Measurements from ENCODE around the gene KCTD12. TPM values are rescaled to one million over a fixed set of nuclear protein-coding genes. Genes with fewer than 3 reads are reported as not detected.

KCTD12 gene
- total RNA-seq, 3 donors from 2014 or later: 59.7 to 117 (median 65.9) TPM

DNA sequence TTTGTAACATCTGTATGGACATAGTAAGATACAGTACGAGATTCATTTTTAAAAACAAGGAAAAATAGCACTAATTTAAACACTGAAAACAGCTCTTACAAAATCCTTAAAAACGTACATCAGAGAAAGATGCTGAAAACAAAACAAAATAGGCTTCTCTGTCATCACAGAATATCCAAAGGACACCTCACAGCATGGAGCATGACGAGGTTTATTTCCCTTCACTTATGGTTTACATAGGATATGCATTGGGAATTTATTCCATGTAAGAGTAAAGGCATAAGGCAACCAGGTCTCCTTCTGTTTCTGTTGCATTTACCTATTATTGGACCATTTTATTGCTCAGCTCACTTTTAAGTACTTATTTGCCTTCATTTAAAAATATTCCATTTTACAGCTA, 3.0 kb downstream of the KCTD12 start:
- H3K9me3 ChIP-seq: no peaks in the 10 kb centered on the region
- peak overlapping the region; percentile 58 to 88 (median 87) for H3K4me3 ChIP-seq
- H3K4me1 ChIP-seq: peaks cover 0 to 3% of the 10 kb centered on the region in 2 donors
- intact Hi-C loops (cut with DNase I; ENCODE audit: low total_unique reads): no loop called here
- TF ChIP-seq CTCF (IDR thresholded peaks at IDR 0.05): no peak
- TF ChIP-seq POLR2A (IDR thresholded peaks at IDR 0.05): no peak
- TF ChIP-seq POLR2AphosphoS5 (IDR thresholded peaks at IDR 0.05): no peak
- DNase-seq (ENCODE audit: low spot score in 2 of 2): no peak
- H3K27ac ChIP-seq: peak overlapping the region; percentile 39 to 77
- no peaks in the 10 kb centered on the region for H3K27me3 ChIP-seq
- H3K36me3 ChIP-seq: no peaks in the 10 kb centered on the region

- no peaks in the 10 kb centered on the region for H3K36me3 ChIP-seq
- H3K4me3 ChIP-seq: peak overlapping the region; percentile 58 to 88 (median 87)
- H3K27ac ChIP-seq: peak overlapping the region; percentile 29
Measured at GRCh38 chr13:76882431-76882830, 3.8 kb downstream of the KCTD12 start.

GRCh38 chr13:76879883-76880270, 6.3 kb downstream of the KCTD12 start:
- TF ChIP-seq POLR2A (IDR thresholded peaks at IDR 0.05): no peak
- TF ChIP-seq CTCF (IDR thresholded peaks at IDR 0.05): no peak
- TF ChIP-seq POLR2AphosphoS5 (IDR thresholded peaks at IDR 0.05): no peak
- Histone ChIP-seq H3K27me3 (no peaks in the 10 kb centered on the region), H3K27ac (peak overlapping the region; percentile 33 to 71), H3K36me3 (no peaks in the 10 kb centered on the region), H3K4me1 (no peaks in the 10 kb centered on the region), H3K9me3 (no peaks in the 10 kb centered on the region), H3K4me3 (peak overlapping the region in 1 of 3 donors; percentile 2)
- intact Hi-C loops (cut with DNase I; ENCODE audit: low total_unique reads): no loop called here
- no peak for DNase-seq (ENCODE audit: low spot score in 2 of 2)

More at GRCh38 chr13:76882431-76882830, 3.8 kb downstream of the KCTD12 start:
- Histone ChIP-seq H3K4me1 (peaks cover 0 to 3% of the 10 kb centered on the region in 2 donors), H3K27me3 (no peaks in the 10 kb centered on the region), H3K9me3 (no peaks in the 10 kb centered on the region)
- no peak for DNase-seq (ENCODE audit: low spot score in 2 of 2)
- intact Hi-C loops (cut with DNase I; ENCODE audit: low total_unique reads): no loop called here
- TF ChIP-seq POLR2A (IDR thresholded peaks at IDR 0.05) (no peak), POLR2AphosphoS5 (IDR thresholded peaks at IDR 0.05) (no peak), CTCF (IDR thresholded peaks at IDR 0.05) (no peak)

- DNase-seq (ENCODE audit: low spot score in 2 of 2): peak in 1 of 2 donors; percentile 57
- Histone ChIP-seq H3K4me1 (no peaks in the 10 kb centered on the region), H3K27me3 (no peaks in the 10 kb centered on the region), H3K4me3 (peak overlapping the region in 1 of 3 donors; percentile 2), H3K9me3 (no peaks in the 10 kb centered on the region), H3K27ac (peak overlapping the region; percentile 33 to 71), H3K36me3 (no peaks in the 10 kb centered on the region)
- intact Hi-C loops (cut with DNase I; ENCODE audit: low total_unique reads): no loop called here
- no peak for TF ChIP-seq POLR2A (IDR thresholded peaks at IDR 0.05)
- TF ChIP-seq POLR2AphosphoS5 (IDR thresholded peaks at IDR 0.05): peak; percentile 38 to 58 (median 51)
Measured at GRCh38 chr13:76879203-76879882, 6.9 kb downstream of the KCTD12 start.

DNA sequence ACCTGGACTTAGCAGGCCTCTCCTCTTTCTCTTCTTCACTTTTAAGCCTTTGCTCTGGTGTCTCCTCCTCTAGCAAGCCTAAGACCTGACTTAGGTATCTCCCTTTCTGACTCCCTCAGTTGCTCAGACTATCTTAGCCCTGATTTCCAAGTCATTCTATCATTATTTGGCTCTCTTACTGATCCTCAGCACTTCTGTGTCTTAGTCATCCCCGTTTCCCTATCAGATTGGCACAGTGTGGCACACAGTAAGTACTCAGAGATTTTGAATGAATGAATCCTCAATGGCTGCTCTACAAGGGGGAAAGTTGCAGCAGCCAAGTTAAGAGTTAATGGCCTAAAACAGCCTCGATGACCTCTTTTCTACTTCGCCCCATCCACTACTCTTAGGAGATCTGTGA, 8.2 kb downstream of the KCTD12 start:
- intact Hi-C loops (cut with DNase I; ENCODE audit: low total_unique reads): no loop called here
- Histone ChIP-seq H3K9me3 (no peaks in the 10 kb centered on the region), H3K4me1 (no peaks in the 10 kb centered on the region), H3K4me3 (no peak overlapping the region), H3K27ac (no peak overlapping the region), H3K27me3 (no peaks in the 10 kb centered on the region), H3K36me3 (no peaks in the 10 kb centered on the region)
- no peak for DNase-seq (ENCODE audit: low spot score in 2 of 2)
- TF ChIP-seq POLR2AphosphoS5 (IDR thresholded peaks at IDR 0.05): no peak
- no peak for TF ChIP-seq POLR2A (IDR thresholded peaks at IDR 0.05)
- no peak for TF ChIP-seq CTCF (IDR thresholded peaks at IDR 0.05)

Measured in breast epithelium (tissue), 4 donors.